Prostate gland (tissue), 2 donors: ENCODE data around the gene EPHB2. TPM values are rescaled to one million over a fixed set of nuclear protein-coding genes. Genes with fewer than 3 reads are reported as not detected.
"Not testable (repeated sequence)": the region's sequence is repeated elsewhere in the genome, so short reads cannot be mapped to it uniquely, and the experiment has no call there.

ENCODE experiments used
- DNase-seq: peaks from one replicate; pipeline ENCODE4 v3.0.0-alpha.2; 2019; ENCODE audit warnings: low spot score
- H3K27ac ChIP-seq, 2 donors: fragments of 200-600 bp; sonication (generic); 2 replicates each; pipeline ENCODE4 v1.5.1; 2017 to 2019
- H3K27me3 ChIP-seq: fragments of 200-600 bp; sonication (generic); replicated peaks from 2 replicates; pipeline ENCODE4 v1.5.1; 2019; ENCODE audit not compliant: insufficient read depth
- H3K36me3 ChIP-seq, 2 donors: fragments of 200-600 bp; sonication (generic); 1 replicate in 1 of 2; 2 replicates in 1 of 2; pipeline versions ENCODE4 v1.5.1 to v1.8.1; 2017 to 2019
- H3K4me1 ChIP-seq: fragments of 200-600 bp; sonication (generic); replicated peaks from 2 replicates; pipeline ENCODE4 v1.5.1; 2019
- H3K4me3 ChIP-seq, 2 donors: fragments of 200-600 bp; sonication (generic); 2 replicates each; pipeline ENCODE4 v1.5.1; 2017 to 2019
- H3K9me3 ChIP-seq: fragments of 200-600 bp; sonication (generic); 2 replicates; pipeline ENCODE4 v1.5.1; 2017
- CTCF ChIP-seq, 4 experiments: fragments of 200-600 bp in 2 of 4; fragments of 450-650 bp in 2 of 4; sonication (generic) in 2 of 4; IDR thresholded peaks; 1 replicate in 3 of 4; 2 replicates in 1 of 4; pipeline ENCODE4 v1.5.1; 2016 to 2019; ENCODE audit warnings: antibody characterized with exemption in 4 of 4, mild to moderate bottlenecking in 2 of 4, moderate library complexity in 2 of 4
- POLR2A ChIP-seq: fragments of 450-650 bp; IDR thresholded peaks from one replicate; pipeline ENCODE4 v1.6.1; 2016; ENCODE audit warnings: antibody characterized with exemption, mild to moderate bottlenecking
- POLR2AphosphoS5 ChIP-seq: sonication (generic); formaldehyde crosslinking; IDR thresholded peaks from one replicate; pipeline ENCODE4 v1.6.1; 2017; ENCODE audit warnings: antibody characterized with exemption
- WGBS: methylation state at CpG from one replicate; pipeline ENCODE4 v1.1.5; 2018; 5-methylcytosine and 5-hydroxymethylcytosine counted together
- intact Hi-C: fragments of 100-400 bp; cut with DNase I; formaldehyde crosslinking; loops from one replicate; pipeline ENCODE4 v1.14.2; 2022
- total RNA-seq, 2 donors: library from RNA; depleted of rRNA; stranded (reverse); fragments of >200 nt; gene quantifications; one replicate each; pipeline ENCODE4 v1.1.0, GENCODE V29; 2016

The EPHB2 gene
- total RNA-seq, 2 donors from 2014 or later = 6.4 to 7.4 TPM

- 14% methylated on average over 6 of the region's 6 CpGs for WGBS
- H3K27me3 ChIP-seq = no peaks in the 10 kb centered on the region
- no peaks in the 10 kb centered on the region for H3K9me3 ChIP-seq
- no peak for TF ChIP-seq POLR2A
- TF ChIP-seq CTCF (IDR thresholded peaks at IDR 0.05) = peak in 1 of 4 experiments; percentile 52
- TF ChIP-seq POLR2AphosphoS5 = peak; percentile 13
- H3K4me1 ChIP-seq = peaks cover 13% of the 10 kb centered on the region
- no peak overlapping the region for H3K4me3 ChIP-seq
- H3K27ac ChIP-seq = no peak overlapping the region
- no peak for DNase-seq
- intact Hi-C loops = no loop called here
- H3K36me3 ChIP-seq = no peaks in the 10 kb centered on the region
These were observed 119.5 kb downstream of the EPHB2 start for GRCh38 chr1:22830041-22830566.

DNA sequence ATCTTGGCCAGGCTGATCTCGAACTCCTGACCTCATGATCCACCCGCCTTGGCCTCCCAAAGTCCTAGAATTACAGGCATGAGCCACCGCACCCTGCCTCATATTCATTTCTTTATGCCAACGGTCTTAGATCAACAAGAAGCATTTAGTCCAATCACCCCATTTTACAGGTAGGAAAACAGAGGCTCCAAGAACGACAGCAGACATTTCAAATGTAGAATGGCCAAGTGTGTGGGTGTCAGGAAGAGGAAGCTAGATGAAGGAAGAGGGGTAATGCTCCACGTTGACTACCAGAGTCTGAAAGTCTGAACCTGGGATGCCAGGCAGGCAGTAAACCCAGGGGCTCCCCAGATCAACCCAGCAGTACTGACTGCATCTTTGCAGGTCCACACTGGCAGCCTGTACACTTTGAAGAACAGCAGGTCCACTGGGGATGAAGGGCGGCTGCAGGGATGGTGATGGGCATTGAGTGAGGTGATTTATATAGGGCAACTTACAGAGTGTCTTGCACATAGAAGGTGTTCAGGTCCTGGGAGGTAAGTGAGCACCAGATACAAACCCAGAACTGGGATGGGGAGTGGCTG is 120.2 kb downstream of the EPHB2 start:
- Histone ChIP-seq H3K9me3 (no peaks in the 10 kb centered on the region), H3K4me1 (peaks cover 13% of the 10 kb centered on the region), H3K27ac (no peak overlapping the region), H3K4me3 (no peak overlapping the region), H3K36me3 (no peaks in the 10 kb centered on the region), H3K27me3 (no peaks in the 10 kb centered on the region)
- DNase-seq = no peak
- intact Hi-C loops = no loop called here
- no peak for TF ChIP-seq CTCF (IDR thresholded peaks at IDR 0.05)
- TF ChIP-seq POLR2AphosphoS5 = no peak
- TF ChIP-seq POLR2A = no peak
- 79% methylated on average over 7 of the region's 7 CpGs for WGBS

- H3K36me3 ChIP-seq = no peaks in the 10 kb centered on the region
- no peaks in the 10 kb centered on the region for H3K9me3 ChIP-seq
- H3K27me3 ChIP-seq = no peaks in the 10 kb centered on the region
- H3K27ac ChIP-seq = no peak overlapping the region
- DNase-seq = no peak
- TF ChIP-seq POLR2A (peak; percentile 21), POLR2AphosphoS5 (no peak)
- peaks cover 4% of the 10 kb centered on the region for H3K4me1 ChIP-seq
- no peak overlapping the region for H3K4me3 ChIP-seq
- intact Hi-C loops = no loop called here
- WGBS = 48% methylated on average over 6 of the region's 6 CpGs
These were observed 121.2 kb downstream of the EPHB2 start for GRCh38 chr1:22831729-22832413.

- TF ChIP-seq CTCF (IDR thresholded peaks at IDR 0.05) = no peak
- 90% methylated on average over 3 of the region's 3 CpGs for WGBS
- Histone ChIP-seq H3K27ac (no peak overlapping the region), H3K4me1 (no peaks in the 10 kb centered on the region), H3K27me3 (no peaks in the 10 kb centered on the region), H3K4me3 (no peak overlapping the region), H3K36me3 (no peaks in the 10 kb centered on the region), H3K9me3 (no peaks in the 10 kb centered on the region)
- intact Hi-C loops = no loop called here
- DNase-seq = no peak
These were observed 121.8 kb downstream of the EPHB2 start for GRCh38 chr1:22832414-22832786.

- TF ChIP-seq CTCF (IDR thresholded peaks at IDR 0.05) (no peak), POLR2A (no peak)
- H3K36me3 ChIP-seq = no peaks in the 10 kb centered on the region
- H3K4me1 ChIP-seq = no peaks in the 10 kb centered on the region
- H3K27ac ChIP-seq = no peak overlapping the region
- DNase-seq = no peak
- no peaks in the 10 kb centered on the region for H3K27me3 ChIP-seq
- no peak overlapping the region for H3K4me3 ChIP-seq
- intact Hi-C loops = no loop called here
- no peaks in the 10 kb centered on the region for H3K9me3 ChIP-seq
- 93% methylated on average over 1 of the region's 1 CpG for WGBS
These were observed 123.1 kb downstream of the EPHB2 start for GRCh38 chr1:22833699-22834098.

- H3K4me1 ChIP-seq, H3K36me3 ChIP-seq, DNase-seq, H3K9me3 ChIP-seq, H3K27me3 ChIP-seq, intact Hi-C loops, H3K27ac ChIP-seq, H3K4me3 ChIP-seq: not testable (repeated sequence)
- WGBS = 63% methylated on average over 2 of the region's 2 CpGs
These were observed 123.8 kb downstream of the EPHB2 start for GRCh38 chr1:22834420-22834819.
